Activated B cell treated with CpG ODN at 0.5 μM for 24 hours (primary cell): ENCODE data around the gene CAMTA1. TPM values are rescaled to one million over a fixed set of nuclear protein-coding genes. Genes with fewer than 3 reads are reported as not detected.

ENCODE experiments used
- ATAC-seq: fragments of 200-7000 bp; cut with Tn5 transposase; one replicate; pipeline ENCODE4 v1.10.0; 2021; ENCODE audit warnings: low read depth, mild to moderate bottlenecking, moderate library complexity
- CTCF ChIA-PET: fragments of 350-600 bp; sonication (Branson Sonifier 250); formaldehyde crosslinking; loops from one replicate; lab custom pipeline; 2021; ENCODE audit warnings: antibody characterized with exemption; lab: Charles Lee
- POLR2A ChIA-PET: fragments of 350-600 bp; sonication (Branson Sonifier 250); formaldehyde crosslinking; loops from one replicate; lab custom pipeline; 2021; ENCODE audit warnings: antibody characterized with exemption; lab: Charles Lee
- DNase-seq: peaks from one replicate; pipeline ENCODE4 v3.0.0; 2022
- H3K27ac Mint-ChIP-seq: one replicate; pipeline ENCODE4 v1.8.0; 2020; ENCODE audit warnings: mixed read lengths
- H3K27me3 Mint-ChIP-seq: one replicate; pipeline ENCODE4 v1.8.0; 2021; ENCODE audit warnings: mixed read lengths
- H3K36me3 Mint-ChIP-seq: one replicate; pipeline ENCODE4 v1.8.0; 2021; ENCODE audit warnings: low read depth, mixed read lengths
- H3K4me1 Mint-ChIP-seq: one replicate; pipeline ENCODE4 v1.8.0; 2021; ENCODE audit warnings: mixed read lengths
- H3K4me3 Mint-ChIP-seq: one replicate; pipeline ENCODE4 v1.8.0; 2020; ENCODE audit warnings: mild to moderate bottlenecking, mixed read lengths
- H3K9me3 Mint-ChIP-seq: one replicate; pipeline ENCODE4 v1.8.0; 2020; ENCODE audit warnings: mixed read lengths
- intact Hi-C: fragments of 100-400 bp; cut with micrococcal nuclease; formaldehyde crosslinking; loops from one replicate; pipeline ENCODE4 v1.15.1; 2024
- total RNA-seq: library from RNA; stranded (reverse); gene quantifications from 2 replicates; pipeline ENCODE4 v1.2.3, GENCODE V29; 2022
- TF ChIP-seq, protein P1 (sequence below): fragments of 200-600 bp; IDR thresholded peaks from one replicate; pipeline ENCODE4 v1.8.0; 2022; ENCODE audit warnings: antibody characterized with exemption, mild to moderate bottlenecking

CAMTA1 gene
- total RNA-seq, 1 donor from 2014 or later: 49.8 TPM

DNA sequence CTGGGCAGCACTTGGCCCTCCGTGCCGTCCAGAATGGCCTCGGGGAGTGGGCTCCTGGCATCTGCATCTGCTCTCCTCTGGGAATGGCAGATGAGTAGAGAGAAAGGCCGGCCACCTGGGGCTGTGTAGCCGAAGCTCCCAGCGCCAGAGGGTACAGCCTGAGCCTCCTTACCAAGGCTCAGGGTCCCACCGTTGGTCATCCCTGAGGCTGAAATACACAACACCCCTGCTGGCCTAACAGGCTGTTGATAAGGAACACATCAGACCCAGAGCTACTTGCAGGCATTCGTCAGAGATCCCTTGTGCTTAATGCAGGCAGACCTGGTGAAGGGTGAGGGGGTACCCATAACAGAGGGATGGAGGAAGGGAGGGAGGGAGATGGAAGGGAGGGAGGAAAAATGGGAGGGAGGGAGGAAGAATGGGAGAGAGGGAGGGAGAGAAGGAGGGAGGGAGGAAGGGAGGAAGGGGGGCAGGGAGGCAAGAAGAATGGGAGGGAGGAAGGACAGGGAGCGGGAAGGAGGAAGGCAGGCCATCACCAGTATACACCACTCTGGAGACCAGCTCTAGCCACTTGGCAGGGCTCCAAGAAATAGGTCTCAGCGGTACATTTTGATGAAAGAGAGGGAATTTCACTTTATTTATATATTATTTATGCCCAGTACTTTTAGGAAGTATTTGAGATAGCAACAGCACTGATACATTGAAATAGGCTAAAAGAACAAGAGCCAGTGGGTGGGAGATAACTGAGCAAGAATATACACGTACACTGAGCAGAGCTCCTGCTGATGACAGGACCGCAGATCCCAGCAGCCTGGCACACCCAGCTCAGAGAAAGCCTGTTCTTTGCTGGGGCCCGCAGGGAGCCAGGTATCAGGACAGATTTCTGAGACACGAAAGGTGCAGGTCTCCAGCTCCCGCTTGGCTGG lies 670.8 kb downstream of the CAMTA1 start:
- intact Hi-C loops: no loop called here
- ChIA-PET POLR2A (no interaction called here), CTCF (no interaction called here)
- H3K4me3 Mint-ChIP-seq: no peak overlapping the region
- H3K4me1 Mint-ChIP-seq: no peaks in the 10 kb centered on the region
- peaks cover 2% of the 10 kb centered on the region for H3K27me3 Mint-ChIP-seq
- ATAC-seq (no peak), DNase-seq (no peak)
- TF ChIP-seq, protein P1, sequence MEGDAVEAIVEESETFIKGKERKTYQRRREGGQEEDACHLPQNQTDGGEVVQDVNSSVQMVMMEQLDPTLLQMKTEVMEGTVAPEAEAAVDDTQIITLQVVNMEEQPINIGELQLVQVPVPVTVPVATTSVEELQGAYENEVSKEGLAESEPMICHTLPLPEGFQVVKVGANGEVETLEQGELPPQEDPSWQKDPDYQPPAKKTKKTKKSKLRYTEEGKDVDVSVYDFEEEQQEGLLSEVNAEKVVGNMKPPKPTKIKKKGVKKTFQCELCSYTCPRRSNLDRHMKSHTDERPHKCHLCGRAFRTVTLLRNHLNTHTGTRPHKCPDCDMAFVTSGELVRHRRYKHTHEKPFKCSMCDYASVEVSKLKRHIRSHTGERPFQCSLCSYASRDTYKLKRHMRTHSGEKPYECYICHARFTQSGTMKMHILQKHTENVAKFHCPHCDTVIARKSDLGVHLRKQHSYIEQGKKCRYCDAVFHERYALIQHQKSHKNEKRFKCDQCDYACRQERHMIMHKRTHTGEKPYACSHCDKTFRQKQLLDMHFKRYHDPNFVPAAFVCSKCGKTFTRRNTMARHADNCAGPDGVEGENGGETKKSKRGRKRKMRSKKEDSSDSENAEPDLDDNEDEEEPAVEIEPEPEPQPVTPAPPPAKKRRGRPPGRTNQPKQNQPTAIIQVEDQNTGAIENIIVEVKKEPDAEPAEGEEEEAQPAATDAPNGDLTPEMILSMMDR: no peak
- no peak overlapping the region for H3K27ac Mint-ChIP-seq
- H3K36me3 Mint-ChIP-seq: no peaks in the 10 kb centered on the region
- no peaks in the 10 kb centered on the region for H3K9me3 Mint-ChIP-seq

DNA sequence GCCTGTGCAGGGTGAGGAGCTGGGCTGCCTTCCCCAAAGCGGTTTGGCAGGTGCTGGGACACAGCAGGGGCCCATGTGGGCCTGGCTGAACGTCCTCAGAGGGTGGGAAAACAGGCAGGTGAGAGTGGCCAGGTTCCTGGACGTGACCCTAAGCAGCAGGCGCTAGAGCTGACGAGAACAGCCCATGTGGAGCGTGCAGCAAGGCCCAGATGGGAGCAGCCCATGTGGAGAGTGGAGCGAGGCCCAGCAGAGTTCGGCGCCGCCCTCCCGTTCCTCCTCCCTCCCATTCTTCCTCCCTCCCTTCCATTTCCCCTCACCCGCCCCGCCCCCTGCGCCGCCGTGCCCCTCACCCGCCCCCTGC lies 671.4 kb downstream of the CAMTA1 start:
- Mint-ChIP-seq H3K4me1 (no peaks in the 10 kb centered on the region), H3K9me3 (no peaks in the 10 kb centered on the region), H3K4me3 (no peak overlapping the region), H3K27me3 (peaks cover 2% of the 10 kb centered on the region), H3K36me3 (no peaks in the 10 kb centered on the region), H3K27ac (no peak overlapping the region)
- ATAC-seq (no peak), DNase-seq (no peak)
- intact Hi-C loops: no loop called here
- ChIA-PET POLR2A (no interaction called here), CTCF (no interaction called here)
- TF ChIP-seq, protein P1: no peak

DNA sequence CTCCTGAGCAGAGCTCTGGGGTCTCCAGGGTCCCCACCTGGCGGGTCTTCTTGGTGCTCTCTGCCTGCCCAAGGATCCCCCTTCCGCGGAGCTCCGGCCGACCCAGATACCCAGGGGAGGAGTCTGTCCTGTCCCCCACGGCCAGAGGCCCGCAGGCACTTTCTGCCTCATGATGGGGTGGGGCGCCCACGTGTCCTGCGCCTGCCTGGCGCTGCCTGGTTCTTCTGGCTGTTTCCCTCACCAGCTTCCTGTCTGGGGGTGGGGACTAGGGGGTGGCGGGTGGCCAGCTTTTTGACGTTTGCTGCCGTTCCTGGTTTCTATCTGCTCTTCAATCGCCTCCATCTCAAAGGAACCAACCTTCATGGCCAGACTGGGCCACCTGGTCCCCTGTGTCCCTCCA lies 672.6 kb downstream of the CAMTA1 start:
- no peak for ATAC-seq
- DNase-seq: no peak
- peaks cover 2% of the 10 kb centered on the region for H3K27me3 Mint-ChIP-seq
- ChIA-PET POLR2A (no interaction called here), CTCF (no interaction called here)
- no peaks in the 10 kb centered on the region for H3K36me3 Mint-ChIP-seq
- intact Hi-C loops: no loop called here
- no peaks in the 10 kb centered on the region for H3K9me3 Mint-ChIP-seq
- no peaks in the 10 kb centered on the region for H3K4me1 Mint-ChIP-seq
- TF ChIP-seq, protein P1: no peak
- H3K4me3 Mint-ChIP-seq: no peak overlapping the region
- no peak overlapping the region for H3K27ac Mint-ChIP-seq

DNA sequence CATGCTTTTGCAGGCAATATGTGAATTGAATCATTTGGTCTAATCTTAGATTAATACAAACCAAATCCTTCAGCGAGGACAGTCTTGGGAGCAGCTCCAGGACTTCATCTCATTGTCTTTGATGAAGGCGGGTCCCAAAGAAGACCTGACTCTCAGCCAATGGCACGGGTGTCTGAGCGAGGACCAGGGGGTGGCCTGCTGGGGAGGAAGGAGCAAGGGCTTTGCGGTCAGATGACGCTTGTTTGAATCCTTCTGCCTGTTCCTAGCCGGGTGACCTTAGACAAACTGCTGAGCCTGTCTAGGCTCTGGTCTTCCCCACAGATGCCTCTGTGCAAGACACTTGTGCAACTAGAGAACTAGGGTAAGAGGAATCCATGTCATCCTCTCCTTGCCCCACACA lies 673.7 kb downstream of the CAMTA1 start:
- TF ChIP-seq, protein P1: no peak
- no peak overlapping the region for H3K27ac Mint-ChIP-seq
- no peaks in the 10 kb centered on the region for H3K4me1 Mint-ChIP-seq
- POLR2A ChIA-PET: no interaction called here
- DNase-seq (no peak), ATAC-seq (no peak)
- no peak overlapping the region for H3K4me3 Mint-ChIP-seq
- H3K36me3 Mint-ChIP-seq: no peaks in the 10 kb centered on the region
- H3K9me3 Mint-ChIP-seq: no peaks in the 10 kb centered on the region
- intact Hi-C loops: no loop called here
- CTCF ChIA-PET: no interaction called here
- H3K27me3 Mint-ChIP-seq: peaks cover 2% of the 10 kb centered on the region

DNA sequence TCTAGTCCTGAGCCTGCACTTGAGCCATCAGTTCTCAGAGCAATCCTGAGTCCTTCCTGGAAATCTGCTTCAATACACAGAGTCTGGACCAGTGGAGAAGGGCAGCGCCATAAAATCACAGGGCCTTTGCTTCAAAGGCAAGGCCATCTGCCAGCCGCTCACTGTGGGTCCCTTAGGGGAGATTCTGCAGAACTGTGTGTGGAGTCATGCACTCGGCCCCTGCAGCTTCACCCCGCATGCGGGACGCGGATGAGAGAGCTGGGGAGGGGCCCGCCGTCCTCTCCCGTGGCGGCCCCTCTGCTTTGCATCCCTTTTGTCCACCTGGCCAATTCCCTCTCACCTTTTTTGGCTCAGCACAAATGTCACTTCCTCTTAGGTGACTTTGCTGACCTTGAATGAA lies 674.7 kb downstream of the CAMTA1 start:
- TF ChIP-seq, protein P1: no peak
- intact Hi-C loops: no loop called here
- ChIA-PET POLR2A (no interaction called here), CTCF (no interaction called here)
- no peak for DNase-seq
- no peaks in the 10 kb centered on the region for H3K4me1 Mint-ChIP-seq
- H3K4me3 Mint-ChIP-seq: no peak overlapping the region
- peaks cover 2% of the 10 kb centered on the region for H3K27me3 Mint-ChIP-seq
- ATAC-seq: no peak
- no peaks in the 10 kb centered on the region for H3K9me3 Mint-ChIP-seq
- H3K36me3 Mint-ChIP-seq: no peaks in the 10 kb centered on the region
- no peak overlapping the region for H3K27ac Mint-ChIP-seq
